ENCODE measurements around the gene HIVEP1. TPM values are rescaled to one million over a fixed set of nuclear protein-coding genes. Genes with fewer than 3 reads are reported as not detected.

Gene HIVEP1
- total RNA-seq, 1 donor: 21.8 TPM

GRCh38 chr6:12165722-12166280 is 153.7 kb downstream of the HIVEP1 start:
- no peak for DNase-seq (ENCODE audit: low read depth)
- TF ChIP-seq CTCF (IDR thresholded peaks at IDR 0.05; ENCODE audit: insufficient read depth, low read length): no peak
- no peak overlapping the region for H3K4me3 ChIP-seq (ENCODE audit: low read depth, low read length)

GRCh38 chr6:12169377-12169776 is 157.3 kb downstream of the HIVEP1 start:
- no peak for DNase-seq (ENCODE audit: low read depth)
- TF ChIP-seq CTCF (IDR thresholded peaks at IDR 0.05; ENCODE audit: insufficient read depth, low read length): no peak
- no peak overlapping the region for H3K4me3 ChIP-seq (ENCODE audit: low read depth, low read length)

DNA sequence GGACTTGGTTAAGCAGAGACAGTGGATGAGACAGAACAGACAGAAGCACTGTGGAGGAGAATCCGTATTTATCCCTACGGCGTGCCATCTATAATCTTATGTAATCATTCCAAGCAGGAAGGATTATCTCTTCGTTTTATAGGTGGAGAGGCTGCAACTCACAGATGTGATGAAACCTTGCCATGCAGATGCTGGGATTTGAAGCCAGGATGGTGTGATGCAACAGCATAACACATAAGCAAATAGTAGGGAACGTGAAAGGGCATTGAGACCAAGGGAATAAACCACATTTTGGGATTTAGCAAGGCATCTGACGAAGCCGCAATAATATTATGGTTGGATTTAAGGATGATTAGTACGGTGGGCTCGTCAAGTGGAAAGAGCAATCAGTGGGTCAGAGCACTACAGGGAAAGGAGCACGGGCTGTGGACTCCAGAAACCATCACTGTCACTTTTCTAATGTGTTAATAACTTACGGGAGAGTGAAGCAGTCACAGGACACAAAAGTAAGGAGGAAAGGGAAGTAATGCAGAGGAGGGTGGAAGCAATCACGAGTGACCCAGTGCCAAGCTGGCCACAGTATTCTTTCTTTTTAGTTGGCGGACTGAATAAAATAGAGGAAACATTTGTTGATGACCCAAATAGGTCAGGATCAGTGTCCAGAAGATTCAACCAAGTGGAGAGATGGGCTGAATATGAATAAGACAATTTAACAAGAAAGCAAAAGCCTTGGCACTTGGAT is 158.4 kb downstream of the HIVEP1 start:
- H3K4me3 ChIP-seq (ENCODE audit: low read depth, low read length): no peak overlapping the region
- no peak for TF ChIP-seq CTCF (IDR thresholded peaks at IDR 0.05; ENCODE audit: insufficient read depth, low read length)
- DNase-seq (ENCODE audit: low read depth): no peak

DNA sequence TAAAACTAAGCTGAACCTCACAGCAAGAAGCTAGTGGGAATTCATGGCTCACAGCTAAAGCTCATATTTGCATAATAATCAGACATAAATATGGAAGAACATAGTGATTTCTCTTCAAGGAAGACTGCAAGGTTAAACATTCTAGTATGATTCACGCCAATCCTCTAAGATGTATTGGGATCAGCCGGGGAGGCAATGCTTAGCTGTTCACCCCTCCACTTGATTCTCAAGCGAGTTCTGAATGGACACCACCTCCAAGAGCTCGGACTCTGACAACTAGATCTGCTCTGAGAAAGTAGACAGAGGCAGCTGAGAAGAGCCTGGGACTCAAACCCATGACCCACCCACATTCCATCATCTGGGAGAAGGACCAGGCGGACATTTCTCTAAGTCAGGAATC is 159.6 kb downstream of the HIVEP1 start:
- DNase-seq (ENCODE audit: low read depth): no peak
- no peak for TF ChIP-seq CTCF (IDR thresholded peaks at IDR 0.05; ENCODE audit: insufficient read depth, low read length)
- H3K4me3 ChIP-seq (ENCODE audit: low read depth, low read length): no peak overlapping the region

DNA sequence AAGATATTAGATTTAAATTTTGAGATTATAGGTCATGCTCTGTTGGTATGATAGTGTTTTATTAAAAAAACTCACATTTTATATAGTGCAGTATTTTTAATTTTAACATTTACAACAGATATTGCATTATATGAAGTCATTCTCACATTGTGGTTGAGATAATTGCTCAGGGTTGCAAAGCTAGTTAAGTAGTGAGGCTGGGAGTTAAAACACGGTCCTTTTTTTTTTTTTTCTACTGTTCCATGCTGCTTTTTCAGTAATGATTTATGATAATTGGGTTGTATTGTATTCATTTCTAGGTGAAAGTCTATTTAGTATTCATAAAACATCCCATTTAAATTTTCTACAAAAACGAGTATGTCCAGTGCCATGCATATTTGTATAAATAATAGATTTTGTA is 160.5 kb downstream of the HIVEP1 start:
- TF ChIP-seq CTCF (IDR thresholded peaks at IDR 0.05; ENCODE audit: insufficient read depth, low read length): no peak
- DNase-seq (ENCODE audit: low read depth): no peak
- no peak overlapping the region for H3K4me3 ChIP-seq (ENCODE audit: low read depth, low read length)

DNA sequence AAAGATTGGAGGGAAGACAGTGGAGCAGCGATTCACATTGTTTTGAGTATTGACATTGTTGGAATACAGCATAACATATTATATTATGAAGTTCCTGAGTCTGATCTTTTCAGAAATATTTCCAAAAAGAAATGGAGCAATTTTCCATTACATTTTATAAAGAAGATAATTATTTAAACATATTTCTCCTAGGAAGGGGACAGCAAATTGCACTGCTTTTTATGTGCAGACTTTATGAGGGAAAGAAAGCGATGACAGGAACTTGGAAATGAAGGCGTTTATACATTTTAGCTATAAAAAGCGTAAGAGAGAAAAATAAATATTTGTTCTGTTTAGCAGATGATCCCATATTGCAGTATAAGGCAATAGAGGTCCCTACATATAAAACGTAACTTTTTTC is 161.1 kb downstream of the HIVEP1 start:
- TF ChIP-seq CTCF (IDR thresholded peaks at IDR 0.05; ENCODE audit: insufficient read depth, low read length): no peak
- H3K4me3 ChIP-seq (ENCODE audit: low read depth, low read length): no peak overlapping the region
- DNase-seq (ENCODE audit: low read depth): no peak
